ENCODE results near the gene COBLL1. TPM values are rescaled to one million over a fixed set of nuclear protein-coding genes. Genes with fewer than 3 reads are reported as not detected.

Gene COBLL1
- polyA plus RNA-seq, 1 donor (not counting 4 experiments of a cell fraction or from before 2014, with no cell fraction given): 14.9 TPM

GRCh38 chr2:164877169-164877568 lies 35.5 kb upstream of the COBLL1 start:
- Histone ChIP-seq H2AFZ (ENCODE audit: control insufficient read depth, low read length) (no peak overlapping the region), H3K27ac (ENCODE audit: control insufficient read depth, insufficient read depth, low read length) (no peak overlapping the region), H3K27me3 (ENCODE audit: control insufficient read depth, extremely low read depth, insufficient read depth, low read length) (no peaks in the 10 kb centered on the region), H3K4me1 (ENCODE audit: control insufficient read depth, extremely low read depth, insufficient read depth, low read length) (peaks cover 15% of the 10 kb centered on the region), H4K20me1 (ENCODE audit: control insufficient read depth, extremely low read depth, insufficient read depth, low read length) (no peaks in the 10 kb centered on the region), H3K4me2 (ENCODE audit: control insufficient read depth, extremely low read depth, insufficient read depth, low read depth, low read length) (no peak overlapping the region), H3K4me3 (ENCODE audit: control insufficient read depth in 2 of 3, extremely low read depth in 1 of 3, insufficient read depth in 2 of 3, low read depth in 1 of 3, low read length in 3 of 3) (no peak overlapping the region), H3K36me3 (ENCODE audit: control insufficient read depth in 2 of 2, extremely low read depth in 1 of 2, insufficient read depth in 2 of 2, low read length in 2 of 2) (no peaks in the 10 kb centered on the region), H3K9me3 (ENCODE audit: control insufficient read depth, low read depth, low read length) (no peaks in the 10 kb centered on the region), H3K9ac (ENCODE audit: control insufficient read depth, extremely low read depth, insufficient read depth, low read length) (no peak overlapping the region), H3K79me2 (ENCODE audit: control insufficient read depth, insufficient read depth, low read length) (no peaks in the 10 kb centered on the region), H3K9me1 (ENCODE audit: control insufficient read depth, extremely low read depth, insufficient read depth, low read length) (no peaks in the 10 kb centered on the region)
- dilution Hi-C loops (cut with MboI; ENCODE audit: extremely low pct_ligation_motif_present, low sequenced_read_pairs): no loop called here
- TF ChIP-seq EZH2 (IDR thresholded peaks at IDR 0.05; ENCODE audit: low read length) (no peak), CTCF (optimal IDR thresholded peaks at IDR 0.05 in 1 of 3, IDR thresholded peaks at IDR 0.05 in 1 of 3, conservative IDR thresholded peaks at IDR 0.05 in 1 of 3; ENCODE audit: extremely low read depth in 1 of 3, insufficient read depth in 2 of 3, low read length in 3 of 3) (no peak)
- FAIRE-seq (no peak), DNase-seq (ENCODE audit: low read depth, low spot score) (no peak)

GRCh38 chr2:164875334-164876205 lies 33.9 kb upstream of the COBLL1 start:
- H3K27me3 ChIP-seq (ENCODE audit: control insufficient read depth, extremely low read depth, insufficient read depth, low read length): no peaks in the 10 kb centered on the region
- no peaks in the 10 kb centered on the region for H3K9me1 ChIP-seq (ENCODE audit: control insufficient read depth, extremely low read depth, insufficient read depth, low read length)
- FAIRE-seq (no peak), DNase-seq (ENCODE audit: low read depth, low spot score) (no peak)
- no peaks in the 10 kb centered on the region for H3K79me2 ChIP-seq (ENCODE audit: control insufficient read depth, insufficient read depth, low read length)
- no peak for TF ChIP-seq CTCF (optimal IDR thresholded peaks at IDR 0.05 in 1 of 3, IDR thresholded peaks at IDR 0.05 in 1 of 3, conservative IDR thresholded peaks at IDR 0.05 in 1 of 3; ENCODE audit: extremely low read depth in 1 of 3, insufficient read depth in 2 of 3, low read length in 3 of 3)
- TF ChIP-seq EZH2 (IDR thresholded peaks at IDR 0.05; ENCODE audit: low read length): no peak
- H3K9ac ChIP-seq (ENCODE audit: control insufficient read depth, extremely low read depth, insufficient read depth, low read length): no peak overlapping the region
- H4K20me1 ChIP-seq (ENCODE audit: control insufficient read depth, extremely low read depth, insufficient read depth, low read length): no peaks in the 10 kb centered on the region
- dilution Hi-C loops (cut with MboI; ENCODE audit: extremely low pct_ligation_motif_present, low sequenced_read_pairs): no loop called here
- peaks cover 10% of the 10 kb centered on the region for H3K4me1 ChIP-seq (ENCODE audit: control insufficient read depth, extremely low read depth, insufficient read depth, low read length)
- no peaks in the 10 kb centered on the region for H3K9me3 ChIP-seq (ENCODE audit: control insufficient read depth, low read depth, low read length)
- H3K4me3 ChIP-seq (ENCODE audit: control insufficient read depth in 2 of 3, extremely low read depth in 1 of 3, insufficient read depth in 2 of 3, low read depth in 1 of 3, low read length in 3 of 3): no peak overlapping the region
- H3K4me2 ChIP-seq (ENCODE audit: control insufficient read depth, extremely low read depth, insufficient read depth, low read depth, low read length): no peak overlapping the region
- no peak overlapping the region for H2AFZ ChIP-seq (ENCODE audit: control insufficient read depth, low read length)
- no peaks in the 10 kb centered on the region for H3K36me3 ChIP-seq (ENCODE audit: control insufficient read depth in 2 of 2, extremely low read depth in 1 of 2, insufficient read depth in 2 of 2, low read length in 2 of 2)
- no peak overlapping the region for H3K27ac ChIP-seq (ENCODE audit: control insufficient read depth, insufficient read depth, low read length)
